ENCODE data around the gene CFAP299. TPM values are rescaled to one million over a fixed set of nuclear protein-coding genes. Genes with fewer than 3 reads are reported as not detected.

Gene CFAP299
- total and polyA plus RNA-seq, 2 donors (not counting 3 experiments of a cell fraction or from before 2014, with no cell fraction given): not detected

GRCh38 chr4:80321341-80321740, 14.2 kb upstream of the CFAP299 start:
- DNase-seq (ENCODE audit: low read depth, low spot score) (no peak), FAIRE-seq (no peak)
- H3K9me1 ChIP-seq (replicated peaks; ENCODE audit: control insufficient read depth, extremely low read depth, insufficient read depth, low read length): no peaks in the 10 kb centered on the region
- no TSS peak for BruUV-seq (replicated peaks)
- ChIA-PET POLR2A (no interaction called here), CTCF (no interaction called here)
- no peaks in the 10 kb centered on the region for H3K9me3 ChIP-seq (replicated peaks; ENCODE audit: control insufficient read depth, insufficient read depth, low read length)
- H3K4me1 ChIP-seq (ENCODE audit: control insufficient read depth, extremely low read depth, insufficient read depth, low read length): no peaks in the 10 kb centered on the region
- TF ChIP-seq POLR2A (IDR thresholded peaks at IDR 0.05; ENCODE audit: low read depth, low read length) (no peak), CTCF (IDR thresholded peaks at IDR 0.05; ENCODE audit: extremely low read depth in 1 of 2, insufficient read depth in 1 of 2, low read depth in 1 of 2, low read length in 2 of 2) (no peak), EZH2 (IDR thresholded peaks at IDR 0.05; ENCODE audit: borderline replicate concordance, low read depth, low read length, severe bottlenecking) (no peak), MYC (IDR thresholded peaks at IDR 0.05; ENCODE audit: low read depth, low read length) (no peak), POLR2AphosphoS5 (IDR thresholded peaks at IDR 0.05; ENCODE audit: insufficient read depth, low read depth, low read length) (no peak), JUN (IDR thresholded peaks at IDR 0.05; ENCODE audit: borderline replicate concordance, insufficient read depth, insufficient read length, low read depth) (no peak), FOS (IDR thresholded peaks at IDR 0.05; ENCODE audit: borderline replicate concordance, insufficient read depth, low read length) (no peak), MAX (IDR thresholded peaks at IDR 0.05; ENCODE audit: insufficient read depth, insufficient read length) (no peak), GATA2 (IDR thresholded peaks at IDR 0.05; ENCODE audit: insufficient read depth, insufficient read length, low read depth, low read length) (no peak)
- intact Hi-C loops (cut with micrococcal nuclease): loop anchor here (5.0 kb wide), 1 partner anchor 54 kb away; the partner anchor contains the start of gene FGF5
- H3K27ac ChIP-seq (ENCODE audit: insufficient read depth, low read depth, low read length): no peak overlapping the region
- no peak overlapping the region for H3K4me2 ChIP-seq (ENCODE audit: insufficient read depth, low read length)
- H3K27me3 ChIP-seq (ENCODE audit: control insufficient read depth in 2 of 2, insufficient read depth in 2 of 2, low read length in 2 of 2): peaks cover 2 to 7% of the 10 kb centered on the region in 2 experiments
- H3K4me3 ChIP-seq (replicated peaks in 1 of 3; ENCODE audit: insufficient read depth in 1 of 3, low read depth in 1 of 3, low read length in 3 of 3): no peak overlapping the region
- no peak overlapping the region for H2AFZ ChIP-seq (ENCODE audit: low read depth, low read length)
- H3K79me2 ChIP-seq (ENCODE audit: control insufficient read depth, insufficient read depth, low read length): no peaks in the 10 kb centered on the region
- no peaks in the 10 kb centered on the region for H4K20me1 ChIP-seq (replicated peaks; ENCODE audit: control insufficient read depth, extremely low read depth, insufficient read depth, low read length)
- H3K9ac ChIP-seq (replicated peaks; ENCODE audit: extremely low read depth, insufficient read depth, low read length): no peak overlapping the region
- dilution Hi-C loops (cut with MboI; ENCODE audit: extremely low pct_ligation_motif_present, low sequenced_read_pairs): no loop called here
- no peaks in the 10 kb centered on the region for H3K36me3 ChIP-seq (ENCODE audit: control insufficient read depth in 2 of 2, extremely low read depth in 1 of 2, insufficient read depth in 2 of 2, low read length in 2 of 2)

Data from endothelial cell of umbilical vein (primary cell).